AG09319 (cell line): ENCODE data around the gene SLC24A3.

Source experiments
- DNase-seq: peaks from one replicate; pipeline ENCODE4 v3.0.0-alpha.2; 2010; ENCODE audit warnings: low read depth; ENCODE audit errors: extremely low read depth
- CTCF ChIP-seq: IDR thresholded peaks from 2 replicates; pipeline ENCODE4 v1.5.1; 2011; ENCODE audit warnings: low read depth, mild to moderate bottlenecking, inconsistent platforms, low read length, moderate library complexity

The SLC24A3 gene

GRCh38 chr20:19407736-19408135 is 195.3 kb downstream of the SLC24A3 start:
- no peak for DNase-seq
- no peak for TF ChIP-seq CTCF

- no peak for TF ChIP-seq CTCF
- DNase-seq = no peak
These were observed 196.5 kb downstream of the SLC24A3 start for GRCh38 chr20:19408971-19409370.

GRCh38 chr20:19411811-19412210 is 199.4 kb downstream of the SLC24A3 start:
- no peak for DNase-seq
- no peak for TF ChIP-seq CTCF

GRCh38 chr20:19412254-19412653 is 199.8 kb downstream of the SLC24A3 start:
- TF ChIP-seq CTCF = no peak

GRCh38 chr20:19414600-19414999 is 202.2 kb downstream of the SLC24A3 start:
- no peak for DNase-seq
- TF ChIP-seq CTCF = no peak

More at GRCh38 chr20:19412254-19412653, 199.8 kb downstream of the SLC24A3 start:
- no peak for DNase-seq

- DNase-seq = no peak
- no peak for TF ChIP-seq CTCF
These were observed 203.3 kb downstream of the SLC24A3 start for GRCh38 chr20:19415786-19416185.

GRCh38 chr20:19416627-19417026 is 204.2 kb downstream of the SLC24A3 start:
- TF ChIP-seq CTCF = no peak
- no peak for DNase-seq

- no peak for DNase-seq
- TF ChIP-seq CTCF = no peak
These were observed 207.0 kb downstream of the SLC24A3 start for GRCh38 chr20:19419396-19419795.
